ENCODE results near the gene KIF16B. TPM values are rescaled to one million over a fixed set of nuclear protein-coding genes. Genes with fewer than 3 reads are reported as not detected.
"Not testable (repeated sequence)": the region's sequence is repeated elsewhere in the genome, so short reads cannot be mapped to it uniquely, and the experiment has no call there.

Gene KIF16B
- total RNA-seq, 1 donor from 2014 or later = 18.6 TPM

- no peak for DNase-seq (ENCODE audit: low read depth)
These were observed 22.1 kb upstream of the KIF16B start for GRCh38 chr20:16595376-16595775.

- no peak for DNase-seq (ENCODE audit: low read depth)
These were observed 16.9 kb upstream of the KIF16B start for GRCh38 chr20:16590041-16590633.

GRCh38 chr20:16589623-16590022 is 16.4 kb upstream of the KIF16B start:
- no peak for DNase-seq (ENCODE audit: low read depth)

GRCh38 chr20:16588241-16588640 is 15.0 kb upstream of the KIF16B start:
- DNase-seq (ENCODE audit: low read depth) = no peak

GRCh38 chr20:16587066-16587465 is 13.8 kb upstream of the KIF16B start:
- DNase-seq (ENCODE audit: low read depth) = no peak

- DNase-seq (ENCODE audit: low read depth) = no peak
These were observed 10.2 kb upstream of the KIF16B start for GRCh38 chr20:16583474-16583873.

GRCh38 chr20:16581241-16581640 is 8.0 kb upstream of the KIF16B start:
- no peak for DNase-seq (ENCODE audit: low read depth)

- DNase-seq (ENCODE audit: low read depth) = no peak
These were observed 7.4 kb upstream of the KIF16B start for GRCh38 chr20:16580620-16581019.

- peak; percentile 88 for DNase-seq (ENCODE audit: low read depth)
These were observed 6.9 kb upstream of the KIF16B start for GRCh38 chr20:16580147-16580546.

- no peak for DNase-seq (ENCODE audit: low read depth)
These were observed 3.0 kb upstream of the KIF16B start for GRCh38 chr20:16576219-16576618.

- no peak for DNase-seq (ENCODE audit: low read depth)
These were observed 2.3 kb upstream of the KIF16B start for GRCh38 chr20:16575390-16576140.

- peak; percentile 63 for DNase-seq (ENCODE audit: low read depth)
These were observed 1.6 kb upstream of the KIF16B start for GRCh38 chr20:16574656-16575355.

- DNase-seq (ENCODE audit: low read depth) = no peak
These were observed 1.9 kb downstream of the KIF16B start for GRCh38 chr20:16571333-16571732.

GRCh38 chr20:16569246-16570153 is 3.7 kb downstream of the KIF16B start:
- peak; percentile 91 for DNase-seq (ENCODE audit: low read depth)

GRCh38 chr20:16566080-16566479 is 7.2 kb downstream of the KIF16B start:
- DNase-seq (ENCODE audit: low read depth) = no peak

GRCh38 chr20:16564079-16564478 is 9.2 kb downstream of the KIF16B start:
- DNase-seq (ENCODE audit: low read depth) = not testable (repeated sequence)

- peak; percentile 67 for DNase-seq (ENCODE audit: low read depth)
These were observed 10.0 kb downstream of the KIF16B start for GRCh38 chr20:16563066-16563806.

- peak; percentile 51 for DNase-seq (ENCODE audit: low read depth)
These were observed 11.0 kb downstream of the KIF16B start for GRCh38 chr20:16562259-16562658.

- DNase-seq (ENCODE audit: low read depth) = no peak
These were observed 12.6 kb downstream of the KIF16B start for GRCh38 chr20:16560661-16561060.

GRCh38 chr20:16560216-16560615 is 13.0 kb downstream of the KIF16B start:
- DNase-seq (ENCODE audit: low read depth) = no peak

- DNase-seq (ENCODE audit: low read depth) = no peak
These were observed 16.9 kb downstream of the KIF16B start for GRCh38 chr20:16556301-16556700.
